ENCODE data around the gene SLC25A45.
"Not testable (repeated sequence)": the region's sequence is repeated elsewhere in the genome, so short reads cannot be mapped to it uniquely, and the experiment has no call there.

SLC25A45 gene

GRCh38 chr11:65421794-65422632 is 39.6 kb upstream of the SLC25A45 start:
- DNase-seq (ENCODE audit: low spot score): peak; percentile 84

GRCh38 chr11:65420979-65421793 is 38.7 kb upstream of the SLC25A45 start:
- DNase-seq (ENCODE audit: low spot score): peak; percentile 87

DNA sequence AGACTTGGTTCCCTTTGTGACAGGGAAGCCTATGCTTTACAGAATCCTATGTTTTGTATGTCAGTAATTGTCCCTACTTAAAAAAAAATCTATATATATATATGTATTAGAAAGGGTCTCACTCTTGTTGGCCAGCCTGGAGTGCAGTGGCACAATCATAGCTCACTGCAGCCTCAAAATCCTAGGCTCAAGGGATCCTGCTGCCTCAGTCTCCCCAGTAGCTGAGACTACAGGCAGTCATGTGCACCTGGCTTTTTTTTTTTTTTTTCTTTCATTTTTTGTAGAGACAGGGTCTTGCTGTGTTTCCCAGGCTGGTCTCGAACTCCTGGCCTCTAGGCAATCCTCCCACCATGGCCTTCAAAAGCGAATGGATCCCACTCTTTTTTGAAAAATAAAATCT is 38.1 kb upstream of the SLC25A45 start:
- DNase-seq (ENCODE audit: low spot score): no peak

DNA sequence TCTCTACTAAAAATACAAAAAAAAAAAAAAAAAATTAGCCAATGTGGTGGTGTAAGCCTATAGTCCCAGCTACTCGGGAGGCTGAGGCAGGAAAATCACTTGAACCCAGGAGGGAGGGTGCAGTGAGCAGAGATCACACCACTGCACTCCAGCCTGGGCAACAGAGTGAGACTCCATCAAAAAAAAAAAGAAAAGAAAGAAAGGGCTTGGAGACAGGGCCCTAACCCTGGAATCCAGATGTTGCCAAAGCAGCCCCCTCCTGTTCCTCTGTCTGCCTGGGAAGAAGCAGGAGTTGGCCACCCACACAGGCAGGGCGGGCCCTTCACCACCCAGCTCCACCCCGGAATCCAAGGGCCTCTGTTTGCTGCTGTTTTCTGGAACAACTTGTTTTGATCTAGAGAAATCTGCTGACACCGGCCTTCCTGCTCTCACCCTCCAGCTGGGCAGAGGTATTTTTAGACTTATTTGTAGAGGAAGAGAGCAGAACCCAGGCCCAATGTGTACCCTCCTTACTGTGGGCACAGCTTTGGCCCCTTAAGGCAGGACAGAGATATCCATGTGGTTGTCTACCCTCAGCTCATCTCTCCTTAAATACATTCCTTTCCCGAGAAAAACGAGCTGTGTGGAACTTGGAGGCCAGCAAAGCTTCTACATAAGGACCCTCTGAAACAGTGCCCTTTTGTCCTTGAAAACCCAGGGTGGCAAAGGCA is 37.5 kb upstream of the SLC25A45 start:
- DNase-seq (ENCODE audit: low spot score): peak; percentile 87

GRCh38 chr11:65419460-65419771 is 37.0 kb upstream of the SLC25A45 start:
- DNase-seq (ENCODE audit: low spot score): no peak

DNA sequence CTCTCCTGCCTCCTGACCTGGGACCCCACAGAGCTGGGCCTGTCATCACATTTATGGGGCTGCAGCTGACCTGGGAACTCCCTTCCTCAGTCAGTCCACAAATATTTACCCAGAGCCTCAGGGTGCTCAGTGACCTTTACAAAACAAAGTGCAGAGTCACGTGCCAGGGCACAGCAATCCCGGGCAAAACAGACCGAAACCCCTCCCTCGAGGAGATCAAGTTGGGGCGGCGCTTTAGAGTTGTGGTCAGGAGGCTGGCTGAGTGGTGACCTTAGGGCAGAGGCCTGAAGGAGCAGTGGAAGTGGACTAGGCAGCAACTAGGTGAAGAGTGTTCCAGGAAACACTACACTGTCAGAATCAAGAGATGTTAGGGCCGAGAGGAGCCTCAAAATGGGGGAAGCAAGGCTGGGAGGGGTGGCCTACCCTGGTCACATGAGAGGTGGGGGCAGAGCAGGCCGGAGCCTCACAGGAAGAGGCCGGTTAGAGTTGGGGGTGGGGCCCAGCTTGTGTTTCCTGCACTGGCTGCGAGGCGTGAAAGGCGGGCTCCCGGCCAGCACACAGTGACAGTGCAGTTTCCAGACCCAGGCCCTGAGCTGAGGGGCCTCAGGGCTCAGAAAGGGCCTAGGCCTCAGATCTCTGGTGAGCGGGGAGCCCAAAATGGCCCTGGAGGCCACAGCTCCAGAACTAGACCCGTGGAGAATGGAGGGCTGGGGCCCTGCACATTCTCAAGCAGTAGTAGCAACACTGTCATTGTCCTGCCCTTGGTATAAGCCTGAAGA is 36.4 kb upstream of the SLC25A45 start:
- peak; percentile 90 for DNase-seq (ENCODE audit: low spot score)

DNA sequence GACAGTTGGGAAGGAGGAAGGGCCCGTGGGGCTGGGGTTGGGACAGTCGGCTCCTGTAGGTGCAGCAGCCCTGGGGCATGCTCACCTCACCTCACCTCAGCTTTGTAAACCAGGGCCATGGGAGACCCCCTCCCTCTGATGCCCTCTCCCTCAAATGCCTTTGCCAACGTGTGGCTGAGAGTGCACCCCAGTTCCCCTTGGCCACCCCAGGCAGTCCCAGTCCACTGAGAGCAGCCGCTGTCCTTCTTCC is 35.9 kb upstream of the SLC25A45 start:
- no peak for DNase-seq (ENCODE audit: low spot score)

- peak; percentile 82 for DNase-seq (ENCODE audit: low spot score)
These were observed 35.4 kb upstream of the SLC25A45 start for GRCh38 chr11:65417702-65418430.

GRCh38 chr11:65416841-65417701 is 34.6 kb upstream of the SLC25A45 start:
- DNase-seq (ENCODE audit: low spot score): no peak

DNA sequence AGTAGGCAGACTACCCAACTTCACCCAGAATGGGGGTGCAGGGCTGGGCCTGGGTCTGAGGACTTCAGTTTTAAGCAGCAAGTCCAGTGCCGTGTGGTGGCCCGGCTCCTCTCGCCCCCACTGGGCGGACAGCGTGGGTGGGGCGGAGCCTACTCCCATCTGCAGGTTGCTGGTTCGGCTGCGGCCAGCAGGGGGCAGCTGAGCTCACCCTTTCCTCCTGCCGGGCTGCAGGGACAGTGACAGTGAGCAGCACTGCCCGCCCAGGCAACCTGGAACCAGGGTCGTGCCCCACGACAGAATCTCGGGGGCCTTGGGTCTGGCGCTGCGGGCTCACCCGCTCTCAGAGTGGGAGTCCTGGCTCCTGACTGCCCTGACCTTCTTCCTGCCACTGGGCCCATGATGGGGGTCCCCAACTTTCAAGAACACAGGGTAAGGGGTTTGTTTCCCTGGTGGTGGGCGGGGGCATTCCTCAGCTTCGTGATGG is 33.9 kb upstream of the SLC25A45 start:
- DNase-seq (ENCODE audit: low spot score): peak; percentile 95

DNA sequence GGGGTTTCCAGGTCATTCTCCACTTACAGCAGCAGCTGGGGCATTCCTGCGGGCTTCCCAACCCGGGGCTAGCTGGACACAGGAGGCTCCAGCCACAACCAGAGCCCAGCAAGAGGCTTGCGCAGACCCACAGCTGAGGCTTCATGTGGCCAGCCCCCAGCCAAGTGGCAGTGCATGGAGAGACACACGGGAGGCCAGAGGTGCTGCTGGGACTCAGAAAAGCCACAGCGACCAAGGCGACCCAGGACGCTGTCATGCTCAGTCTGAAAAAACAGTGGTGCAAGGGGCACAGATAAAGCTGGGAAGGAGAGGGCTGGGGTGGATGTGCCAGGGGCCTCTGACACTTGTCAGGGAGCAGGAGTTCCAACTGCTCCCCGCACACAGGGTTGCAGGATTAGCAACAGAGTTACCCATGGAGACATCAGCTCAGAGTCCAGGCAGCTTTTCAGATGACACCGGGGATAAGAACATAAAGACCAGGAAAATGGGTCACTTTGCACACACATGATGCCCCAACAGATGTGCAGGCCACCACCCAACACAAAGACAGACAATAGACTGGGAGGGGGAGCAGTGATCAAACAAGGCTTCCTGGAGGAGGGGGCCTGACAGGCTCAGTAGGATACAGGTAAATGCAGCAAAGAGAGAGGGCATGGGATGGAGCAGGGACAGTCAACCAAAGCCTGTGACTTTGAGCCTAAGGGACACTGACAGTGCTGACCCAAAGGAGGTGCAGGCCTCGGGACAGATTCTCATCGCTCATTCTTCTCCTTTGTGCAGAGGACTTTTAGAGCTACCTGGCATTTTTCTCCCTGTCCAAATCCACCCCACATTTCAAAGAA is 33.3 kb upstream of the SLC25A45 start:
- DNase-seq (ENCODE audit: low spot score): no peak

DNA sequence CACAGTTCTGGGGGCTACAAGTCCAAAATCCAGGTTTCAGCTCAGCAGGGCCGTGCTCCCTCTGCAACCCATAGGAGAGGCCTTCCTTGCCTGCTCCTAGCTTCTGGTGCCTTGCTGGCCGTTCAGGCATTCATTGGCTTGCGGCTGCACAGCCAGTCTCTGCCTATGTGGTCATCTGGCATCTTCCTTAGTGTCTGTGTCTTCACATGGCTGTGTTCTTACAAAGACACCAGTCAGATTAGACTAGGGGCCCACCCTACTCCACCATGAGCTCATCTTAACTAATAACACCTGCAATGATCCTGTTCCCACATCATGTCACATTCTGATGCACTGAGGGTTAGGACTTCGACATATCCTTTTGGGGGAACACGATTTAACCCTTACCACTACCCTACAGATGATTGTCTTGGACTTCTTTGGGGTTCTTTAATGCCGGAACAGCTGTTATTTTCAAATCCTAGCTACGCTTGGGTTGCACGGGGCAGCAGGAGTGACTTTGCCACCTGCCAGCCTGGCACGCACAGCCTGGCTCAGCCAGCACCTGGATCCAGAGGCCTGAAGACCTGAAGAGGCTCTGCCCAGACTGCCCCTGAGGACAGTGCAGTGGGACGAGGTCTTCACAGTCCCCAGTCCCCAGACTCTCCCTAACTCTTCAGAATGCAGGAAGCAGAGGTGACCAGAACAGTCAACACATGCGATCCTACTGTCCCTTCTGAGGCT is 32.5 kb upstream of the SLC25A45 start:
- DNase-seq (ENCODE audit: low spot score): no peak

GRCh38 chr11:65413077-65413664 is 30.7 kb upstream of the SLC25A45 start:
- not testable (repeated sequence) for DNase-seq (ENCODE audit: low spot score)

- no peak for DNase-seq (ENCODE audit: low spot score)
These were observed 30.0 kb upstream of the SLC25A45 start for GRCh38 chr11:65412271-65413076.

- no peak for DNase-seq (ENCODE audit: low spot score)
These were observed 29.2 kb upstream of the SLC25A45 start for GRCh38 chr11:65411681-65412070.

DNA sequence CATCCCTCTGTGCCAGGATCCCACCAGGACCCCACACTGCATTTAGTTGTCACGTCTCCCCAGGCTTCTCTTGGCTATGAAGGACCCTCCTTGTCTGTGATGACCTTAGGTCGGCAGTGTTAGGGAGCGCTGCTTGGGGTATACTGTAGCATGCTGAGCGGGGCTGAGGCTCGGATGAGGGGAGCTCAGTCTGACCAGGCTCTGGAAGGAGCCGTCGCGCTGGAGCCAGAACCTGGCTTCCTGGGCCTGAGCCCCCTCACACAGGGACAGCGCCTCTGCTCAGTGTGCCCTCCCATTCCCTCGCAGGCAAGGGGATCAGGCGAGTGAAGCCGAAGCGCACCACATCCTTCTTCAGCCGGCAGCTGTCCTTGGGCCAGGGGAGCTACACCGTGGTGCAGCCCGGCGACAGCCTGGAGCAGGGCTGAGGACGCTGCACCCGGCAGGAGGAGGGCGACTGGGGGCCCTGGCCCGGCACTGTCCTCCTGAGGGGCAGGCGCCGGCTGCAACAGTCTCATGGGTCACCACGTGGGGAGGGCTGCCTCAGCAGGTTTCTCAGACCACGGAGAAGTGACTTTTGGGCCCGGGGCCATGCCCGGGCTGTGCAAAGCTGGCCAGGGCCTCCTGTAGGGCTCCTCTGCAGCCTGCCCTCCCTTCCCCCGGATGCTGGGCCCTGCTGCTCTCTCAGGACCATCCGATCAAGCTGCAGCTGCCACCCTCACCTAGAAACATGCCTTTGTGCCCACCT is 28.7 kb upstream of the SLC25A45 start:
- DNase-seq (ENCODE audit: low spot score): no peak

Measured in hepatic stellate cell (primary cell).